ENCODE results near the gene ZDHHC24. TPM values are rescaled to one million over a fixed set of nuclear protein-coding genes. Genes with fewer than 3 reads are reported as not detected.

ZDHHC24 gene
- total RNA-seq, 1 experiment from 2014 or later: 29.5 TPM

DNA sequence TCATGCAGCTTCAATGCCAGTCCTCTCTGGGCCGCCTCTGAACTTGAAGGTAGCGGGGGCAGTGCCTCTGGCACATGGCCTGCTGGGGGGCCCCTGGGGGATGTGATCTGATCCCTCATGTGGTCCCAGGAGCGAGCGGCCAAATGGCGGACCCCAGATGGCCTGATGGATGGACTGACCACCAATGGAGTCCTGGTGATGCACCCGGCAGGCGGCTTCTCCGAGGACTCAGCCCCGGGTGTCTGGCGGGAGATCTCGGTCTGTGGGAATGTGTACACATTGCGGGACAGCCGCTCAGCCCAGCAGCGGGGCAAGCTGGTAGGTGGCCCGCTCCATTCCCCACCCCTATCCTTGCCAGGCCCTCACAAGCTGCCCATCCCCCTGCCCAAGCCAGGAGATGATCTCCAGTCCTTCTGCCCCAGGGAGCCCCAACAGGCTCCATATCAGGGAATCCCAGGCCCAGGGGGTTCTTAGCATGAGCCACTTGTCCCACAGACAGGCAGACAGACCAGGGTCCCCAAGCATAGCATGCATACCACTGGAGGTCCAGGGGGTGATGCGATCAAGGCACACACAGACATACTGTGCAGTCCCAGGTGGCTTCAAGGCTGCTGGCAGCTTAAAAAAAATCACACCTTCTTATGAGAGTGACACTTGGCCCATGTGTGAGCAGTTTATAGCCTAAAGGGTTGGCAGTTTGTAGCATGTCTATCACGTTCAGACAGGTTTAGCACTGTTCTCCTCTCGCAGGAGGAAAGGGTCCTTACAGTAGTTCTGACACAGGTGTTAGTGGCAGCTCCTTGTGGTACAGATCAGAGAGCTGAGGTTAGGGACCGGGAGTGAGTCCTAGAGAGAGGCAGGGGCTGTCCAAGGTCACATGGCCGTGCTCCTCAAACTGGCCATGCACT is 72.0 kb downstream of the ZDHHC24 start:
- no peak overlapping the region for H3K27ac ChIP-seq (ENCODE audit: low read length)
- in situ Hi-C loops (cut with HindIII; ENCODE audit: low pct_unique_long_range_greater_than_20kb, low sequenced_read_pairs) (no loop called here), intact Hi-C loops (cut with micrococcal nuclease; ENCODE audit: unreplicated experiment) (no loop called here)
- ChIA-PET POLR2A (no interaction called here), CTCF (interaction anchor here (0.5 kb wide), 1 partner anchor 73 kb away, joined by 3 read pairs; no protein-coding TSS in a partner anchor)
- no peaks in the 10 kb centered on the region for H3K27me3 ChIP-seq (ENCODE audit: control insufficient read depth, insufficient read depth, low read length)
- no peak for ATAC-seq
- DNase-seq (ENCODE audit: low read depth, low spot score): no peak
- no peaks in the 10 kb centered on the region; the same call in 1 of the 2 replicates for H3K4me1 ChIP-seq (ENCODE audit: control insufficient read depth, insufficient read depth, low read length)
- no peak overlapping the region for H3K4me3 ChIP-seq (ENCODE audit: low read depth in 2 of 2, low read length in 2 of 2)
- H3K36me3 ChIP-seq (ENCODE audit: control insufficient read depth, insufficient read depth, low read length): no peaks in the 10 kb centered on the region
- no peak for TF ChIP-seq TCF7L2 (IDR thresholded peaks at IDR 0.05; ENCODE audit: low read depth, low read length)
- no peaks in the 10 kb centered on the region for H3K9me3 ChIP-seq (ENCODE audit: control insufficient read depth, insufficient read depth, low read depth, low read length)
- no TSS peak for BruUV-seq (replicated peaks)

GRCh38 chr11:66473167-66473566 is 72.7 kb downstream of the ZDHHC24 start:
- ATAC-seq: no peak
- in situ Hi-C loops (cut with HindIII; ENCODE audit: low pct_unique_long_range_greater_than_20kb, low sequenced_read_pairs): no loop called here
- intact Hi-C loops (cut with micrococcal nuclease; ENCODE audit: unreplicated experiment): no loop called here
- Histone ChIP-seq H3K27ac (ENCODE audit: low read length) (no peak overlapping the region), H3K9me3 (ENCODE audit: control insufficient read depth, insufficient read depth, low read depth, low read length) (no peaks in the 10 kb centered on the region), H3K27me3 (ENCODE audit: control insufficient read depth, insufficient read depth, low read length) (no peaks in the 10 kb centered on the region), H3K36me3 (ENCODE audit: control insufficient read depth, insufficient read depth, low read length) (no peaks in the 10 kb centered on the region), H3K4me1 (ENCODE audit: control insufficient read depth, insufficient read depth, low read length) (no peaks in the 10 kb centered on the region), H3K4me3 (ENCODE audit: low read depth in 2 of 2, low read length in 2 of 2) (no peak overlapping the region)
- ChIA-PET POLR2A (no interaction called here), CTCF (no interaction called here)
- no TSS peak for BruUV-seq (replicated peaks)
- TF ChIP-seq TCF7L2 (IDR thresholded peaks at IDR 0.05; ENCODE audit: low read depth, low read length) (no peak), POLR2AphosphoS5 (IDR thresholded peaks at IDR 0.05; ENCODE audit: low read depth, low read length) (no peak), SIN3A (IDR thresholded peaks at IDR 0.05; ENCODE audit: borderline replicate concordance, insufficient read depth, low read depth, low read length) (no peak), REST (IDR thresholded peaks at IDR 0.05; ENCODE audit: insufficient read depth in 1 of 2, low read depth in 2 of 2, low read length in 1 of 2) (no peak)
- TF ChIP-seq, protein P1, sequence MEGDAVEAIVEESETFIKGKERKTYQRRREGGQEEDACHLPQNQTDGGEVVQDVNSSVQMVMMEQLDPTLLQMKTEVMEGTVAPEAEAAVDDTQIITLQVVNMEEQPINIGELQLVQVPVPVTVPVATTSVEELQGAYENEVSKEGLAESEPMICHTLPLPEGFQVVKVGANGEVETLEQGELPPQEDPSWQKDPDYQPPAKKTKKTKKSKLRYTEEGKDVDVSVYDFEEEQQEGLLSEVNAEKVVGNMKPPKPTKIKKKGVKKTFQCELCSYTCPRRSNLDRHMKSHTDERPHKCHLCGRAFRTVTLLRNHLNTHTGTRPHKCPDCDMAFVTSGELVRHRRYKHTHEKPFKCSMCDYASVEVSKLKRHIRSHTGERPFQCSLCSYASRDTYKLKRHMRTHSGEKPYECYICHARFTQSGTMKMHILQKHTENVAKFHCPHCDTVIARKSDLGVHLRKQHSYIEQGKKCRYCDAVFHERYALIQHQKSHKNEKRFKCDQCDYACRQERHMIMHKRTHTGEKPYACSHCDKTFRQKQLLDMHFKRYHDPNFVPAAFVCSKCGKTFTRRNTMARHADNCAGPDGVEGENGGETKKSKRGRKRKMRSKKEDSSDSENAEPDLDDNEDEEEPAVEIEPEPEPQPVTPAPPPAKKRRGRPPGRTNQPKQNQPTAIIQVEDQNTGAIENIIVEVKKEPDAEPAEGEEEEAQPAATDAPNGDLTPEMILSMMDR (IDR thresholded peaks at IDR 0.05): no peak
- DNase-seq (ENCODE audit: low read depth, low spot score): no peak

- no TSS peak for BruUV-seq (replicated peaks)
- ChIA-PET POLR2A (no interaction called here), CTCF (interaction anchor here (0.6 kb wide), 3 partner anchors 13 to 426 kb away, joined by 5 to 6 read pairs (median 5); no protein-coding TSS in a partner anchor)
- H3K36me3 ChIP-seq (ENCODE audit: control insufficient read depth, insufficient read depth, low read length): no peaks in the 10 kb centered on the region
- no peaks in the 10 kb centered on the region for H3K27me3 ChIP-seq (ENCODE audit: control insufficient read depth, insufficient read depth, low read length)
- ATAC-seq: no peak
- no peaks in the 10 kb centered on the region for H3K9me3 ChIP-seq (ENCODE audit: control insufficient read depth, insufficient read depth, low read depth, low read length)
- intact Hi-C loops (cut with micrococcal nuclease; ENCODE audit: unreplicated experiment): no loop called here
- peaks cover 8% of the 10 kb centered on the region for H3K4me1 ChIP-seq (ENCODE audit: control insufficient read depth, insufficient read depth, low read length)
- TF ChIP-seq SIN3A (IDR thresholded peaks at IDR 0.05; ENCODE audit: borderline replicate concordance, insufficient read depth, low read depth, low read length) (no peak), POLR2AphosphoS5 (IDR thresholded peaks at IDR 0.05; ENCODE audit: low read depth, low read length) (no peak), TCF7L2 (IDR thresholded peaks at IDR 0.05; ENCODE audit: low read depth, low read length) (no peak), REST (IDR thresholded peaks at IDR 0.05; ENCODE audit: insufficient read depth in 1 of 2, low read depth in 2 of 2, low read length in 1 of 2) (no peak)
- TF ChIP-seq, protein P1 (IDR thresholded peaks at IDR 0.05): no peak
- H3K27ac ChIP-seq (ENCODE audit: low read length): no peak overlapping the region
- no peak overlapping the region for H3K4me3 ChIP-seq (ENCODE audit: low read depth in 2 of 2, low read length in 2 of 2)
- DNase-seq (ENCODE audit: low read depth, low spot score): no peak
- in situ Hi-C loops (cut with HindIII; ENCODE audit: low pct_unique_long_range_greater_than_20kb, low sequenced_read_pairs): no loop called here
Measured at GRCh38 chr11:66472054-66472453, 73.8 kb downstream of the ZDHHC24 start.

All from Panc1 (cell line).